HG02588 (cell line): ENCODE measurements around the gene TPCN1.

ENCODE experiments used
- ATAC-seq: cut with Tn5 transposase; IDR thresholded peaks from one replicate; pipeline ENCODE4 v1.9.1; 2021; ENCODE audit warnings: mild to moderate bottlenecking, moderate library complexity; ENCODE audit not compliant: unreplicated experiment

Gene TPCN1

DNA sequence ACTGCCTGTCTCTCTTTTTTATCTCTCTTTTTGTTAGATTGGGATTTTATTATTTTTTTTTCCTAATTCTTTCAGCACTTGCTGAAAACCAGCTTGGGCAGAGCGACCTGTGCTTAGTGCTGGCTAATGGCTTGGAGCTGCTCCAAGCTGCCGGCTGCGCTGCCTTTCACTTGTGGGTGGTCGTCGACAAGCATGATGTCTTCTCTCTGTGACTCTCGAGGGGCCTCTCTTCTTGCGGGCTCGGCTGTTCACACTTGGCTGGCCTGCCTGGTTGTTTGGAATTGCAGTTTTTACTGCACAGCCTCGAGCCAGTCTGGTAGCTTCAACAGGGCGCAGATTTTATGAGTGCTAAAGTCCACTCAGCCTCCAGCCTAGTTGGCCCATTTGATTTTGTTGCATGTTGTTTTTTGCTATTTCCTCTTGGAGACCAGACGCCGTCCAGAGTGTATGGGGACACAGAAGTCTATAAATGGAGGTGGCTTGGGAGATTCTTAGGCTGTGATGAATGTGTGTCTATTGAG is 18.6 kb downstream of the TPCN1 start:
- ATAC-seq = no peak

DNA sequence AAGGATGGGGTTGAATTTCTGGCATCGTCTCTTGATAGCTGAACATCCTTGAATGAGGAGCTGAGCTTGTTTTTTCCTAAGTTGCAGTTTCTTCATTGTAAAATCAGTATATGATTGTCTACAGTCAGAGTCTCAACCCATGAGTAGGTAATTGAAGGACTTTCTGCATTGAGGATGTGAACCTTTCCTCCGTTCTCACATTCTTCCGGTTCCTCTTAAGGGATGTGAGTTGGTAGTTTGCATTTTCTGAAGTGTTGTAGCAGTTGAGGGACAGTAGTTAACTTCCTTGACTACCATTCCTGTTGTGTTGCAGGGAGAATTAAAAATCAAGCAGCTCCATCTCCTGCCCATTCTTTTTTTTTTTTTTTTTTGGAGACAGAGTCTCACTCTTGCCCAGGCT is 19.1 kb downstream of the TPCN1 start:
- no peak for ATAC-seq

DNA sequence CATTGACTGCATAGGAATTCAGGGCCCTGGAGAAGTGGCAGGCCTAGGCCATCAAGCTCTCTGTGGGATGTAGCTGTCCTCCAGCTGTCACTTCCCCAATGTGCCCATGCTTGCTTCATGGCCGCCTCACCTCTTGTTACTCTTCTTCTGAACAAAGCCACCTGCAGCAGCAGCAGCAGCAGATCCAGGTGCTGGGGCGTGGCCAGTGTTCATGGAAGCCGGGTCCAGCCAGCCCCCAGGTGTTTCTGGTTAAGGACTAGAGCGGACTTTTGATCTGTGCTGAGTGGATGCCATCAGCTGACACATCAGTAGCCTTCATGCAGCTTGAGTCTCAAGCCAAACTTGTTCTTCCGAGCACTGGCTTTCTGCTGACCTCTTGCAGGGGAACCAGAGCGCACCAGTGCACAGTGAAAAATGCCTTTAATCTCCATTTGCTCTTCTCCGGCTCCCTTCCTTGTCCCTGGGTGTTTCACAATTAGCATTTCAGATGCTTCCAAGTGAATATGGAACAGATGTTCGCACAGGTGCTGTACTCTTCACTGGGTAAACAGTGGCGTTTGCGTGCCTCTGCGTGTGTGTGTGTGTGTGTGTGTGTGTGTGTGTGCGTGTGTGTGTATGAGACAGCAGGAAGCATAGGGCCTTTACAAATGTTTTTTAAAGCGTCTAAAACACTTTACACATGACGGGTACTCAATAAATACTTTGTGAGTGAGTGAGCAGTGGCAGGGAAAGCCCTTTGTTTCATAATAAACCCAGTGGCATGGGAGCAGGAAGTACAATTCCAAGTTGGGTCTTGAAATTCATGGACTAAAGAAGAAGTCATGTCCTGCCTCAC is 20.1 kb downstream of the TPCN1 start:
- no peak for ATAC-seq

DNA sequence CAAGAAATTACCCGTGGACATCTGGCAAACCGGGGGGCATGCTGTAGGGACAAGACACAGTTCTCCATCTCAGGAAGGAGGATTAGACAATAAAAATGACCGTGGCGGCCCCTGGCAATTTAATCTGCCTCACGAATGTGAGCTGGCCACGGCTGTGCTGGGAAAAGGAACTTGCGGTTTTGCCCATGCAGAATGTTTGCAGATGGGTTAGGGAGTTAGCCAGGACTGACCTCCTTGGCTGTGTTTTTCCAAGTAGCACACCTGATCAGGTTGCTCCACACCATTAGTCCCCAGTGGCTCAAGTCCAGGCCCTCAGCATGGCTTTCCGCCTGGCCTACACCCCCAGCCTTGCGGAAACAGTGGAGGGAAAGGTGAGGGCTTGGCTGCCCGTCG is 20.8 kb downstream of the TPCN1 start:
- no peak for ATAC-seq

DNA sequence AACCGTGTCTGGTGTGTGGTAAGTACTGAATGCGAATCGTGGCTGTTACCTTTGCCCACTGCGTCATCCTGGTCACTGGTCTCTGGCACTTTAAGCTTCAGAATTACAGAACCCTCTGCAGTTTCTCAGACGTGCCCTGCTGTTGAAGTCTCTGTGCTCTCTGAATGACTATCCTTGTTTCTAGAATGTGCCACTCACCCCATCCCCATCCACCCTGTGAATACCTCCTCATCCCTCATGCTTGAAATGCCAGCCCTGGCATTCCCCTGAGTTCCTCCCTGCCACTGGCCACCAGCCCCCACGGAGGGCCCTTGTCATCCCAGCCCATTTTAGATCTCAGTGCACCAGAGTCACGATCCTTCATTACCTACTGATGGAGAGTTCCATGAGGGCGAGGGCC is 21.3 kb downstream of the TPCN1 start:
- no peak for ATAC-seq

DNA sequence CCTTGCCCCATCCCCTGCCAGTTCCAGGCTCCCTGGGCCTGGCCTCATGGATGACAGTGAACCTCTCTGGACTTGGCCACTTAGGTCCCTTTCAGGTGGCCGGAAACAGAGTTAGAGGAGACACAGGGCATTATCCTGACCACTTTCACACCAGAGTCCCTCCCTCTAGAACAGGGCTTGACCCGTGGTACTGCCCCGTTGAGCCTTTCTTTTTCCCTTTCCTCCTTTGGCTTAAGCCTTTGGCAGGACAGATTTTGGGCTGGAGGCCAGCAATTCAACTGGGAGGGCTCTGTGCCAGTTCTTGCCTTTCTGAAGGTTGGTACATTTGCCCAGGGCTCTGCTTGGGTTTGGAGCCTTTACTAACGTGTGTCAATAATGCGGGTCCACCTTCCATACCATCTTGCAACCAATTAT is 22.8 kb downstream of the TPCN1 start:
- no peak for ATAC-seq

DNA sequence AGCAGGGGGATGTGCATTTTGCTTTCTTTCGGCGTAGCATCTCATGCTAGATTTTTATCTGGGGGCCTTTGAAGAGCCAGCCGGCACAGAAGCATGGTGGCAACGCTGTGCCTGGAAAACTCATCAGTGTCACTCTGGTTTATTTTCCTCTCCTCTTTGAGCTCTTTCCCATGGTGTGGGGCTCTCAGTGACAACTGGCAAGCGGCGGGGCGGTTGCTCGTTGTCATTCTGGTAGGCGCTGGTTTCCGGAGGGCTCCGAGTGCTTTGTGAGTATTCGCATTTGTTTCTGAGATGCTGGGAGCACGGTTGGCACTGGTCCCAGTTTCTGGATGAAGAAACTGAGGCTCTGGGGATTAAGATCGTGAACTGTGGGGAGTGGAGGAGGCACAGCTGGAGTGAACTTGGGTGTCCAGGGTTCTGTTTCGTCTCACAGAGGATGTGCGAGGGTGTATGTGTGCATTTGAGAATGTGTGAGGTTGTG is 23.3 kb downstream of the TPCN1 start:
- ATAC-seq = no peak

DNA sequence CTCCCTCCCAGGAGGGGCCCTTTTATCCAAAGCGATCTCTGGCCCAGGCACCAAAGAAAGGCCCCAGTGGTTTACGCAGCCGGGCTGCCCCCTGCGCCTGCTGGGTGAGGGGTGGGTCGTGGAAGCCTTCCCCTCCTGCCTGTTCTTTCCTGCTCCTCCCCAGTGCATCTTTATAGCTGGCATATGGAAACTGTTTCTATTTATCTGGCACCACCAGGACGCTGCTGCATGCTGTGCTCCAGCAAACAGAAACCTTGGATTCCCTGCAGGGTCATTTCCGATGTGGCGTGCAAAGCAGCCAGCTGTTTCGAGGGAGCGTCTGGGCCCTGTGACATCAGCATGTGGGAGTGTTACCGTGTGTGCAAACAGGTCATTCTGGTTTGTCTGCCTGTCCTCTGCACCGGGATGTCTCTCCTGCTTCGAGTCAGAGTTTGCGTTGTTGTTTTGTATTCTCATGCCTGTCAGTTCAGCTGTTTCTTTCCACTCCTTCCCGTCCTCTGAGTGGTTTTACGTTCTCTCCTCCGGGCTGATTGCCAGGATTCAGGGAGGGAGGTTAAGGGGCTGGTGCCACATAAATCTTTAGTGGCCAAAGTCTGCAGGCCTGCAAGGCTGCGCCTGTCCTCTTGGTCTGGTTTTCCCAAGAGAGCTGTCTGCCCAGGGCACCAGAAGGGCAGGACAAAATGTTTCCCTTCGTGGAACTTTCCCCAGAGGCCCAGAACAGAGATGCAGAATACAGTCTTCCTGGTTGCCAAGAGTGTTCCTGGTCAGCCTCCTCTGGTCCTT is 24.6 kb downstream of the TPCN1 start:
- no peak for ATAC-seq

DNA sequence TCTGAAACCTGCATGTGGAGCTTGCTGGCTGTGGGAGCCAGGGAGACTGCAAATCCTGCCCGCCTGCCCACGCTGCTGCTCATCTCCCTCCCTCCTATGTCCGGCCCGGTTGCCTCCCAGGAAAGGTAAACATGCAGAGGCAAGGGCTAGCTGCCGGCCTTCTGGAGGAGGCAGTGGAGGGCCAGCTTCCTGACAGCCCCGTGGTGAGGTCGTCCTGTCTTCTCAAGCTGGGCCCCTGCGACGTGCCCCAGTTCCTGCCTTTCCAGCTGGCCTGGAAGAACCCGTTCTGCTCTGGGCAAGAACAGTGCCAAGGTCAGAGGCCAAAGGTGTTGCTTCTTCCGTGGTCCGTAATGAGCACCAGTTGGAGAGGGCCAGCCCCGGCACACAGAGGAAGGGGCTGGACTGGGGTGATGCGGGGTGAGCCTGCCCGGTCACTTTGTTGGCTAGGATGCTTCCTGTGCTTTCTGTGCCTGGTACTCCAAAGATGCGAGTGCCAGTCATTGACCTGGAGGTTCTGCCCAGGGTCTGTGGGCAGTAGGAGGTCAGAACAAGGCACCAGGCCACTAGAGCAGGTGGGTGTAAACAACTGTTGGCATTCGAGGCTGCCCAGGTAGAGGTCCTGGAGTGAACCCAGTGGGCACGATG is 25.3 kb downstream of the TPCN1 start:
- ATAC-seq = no peak

DNA sequence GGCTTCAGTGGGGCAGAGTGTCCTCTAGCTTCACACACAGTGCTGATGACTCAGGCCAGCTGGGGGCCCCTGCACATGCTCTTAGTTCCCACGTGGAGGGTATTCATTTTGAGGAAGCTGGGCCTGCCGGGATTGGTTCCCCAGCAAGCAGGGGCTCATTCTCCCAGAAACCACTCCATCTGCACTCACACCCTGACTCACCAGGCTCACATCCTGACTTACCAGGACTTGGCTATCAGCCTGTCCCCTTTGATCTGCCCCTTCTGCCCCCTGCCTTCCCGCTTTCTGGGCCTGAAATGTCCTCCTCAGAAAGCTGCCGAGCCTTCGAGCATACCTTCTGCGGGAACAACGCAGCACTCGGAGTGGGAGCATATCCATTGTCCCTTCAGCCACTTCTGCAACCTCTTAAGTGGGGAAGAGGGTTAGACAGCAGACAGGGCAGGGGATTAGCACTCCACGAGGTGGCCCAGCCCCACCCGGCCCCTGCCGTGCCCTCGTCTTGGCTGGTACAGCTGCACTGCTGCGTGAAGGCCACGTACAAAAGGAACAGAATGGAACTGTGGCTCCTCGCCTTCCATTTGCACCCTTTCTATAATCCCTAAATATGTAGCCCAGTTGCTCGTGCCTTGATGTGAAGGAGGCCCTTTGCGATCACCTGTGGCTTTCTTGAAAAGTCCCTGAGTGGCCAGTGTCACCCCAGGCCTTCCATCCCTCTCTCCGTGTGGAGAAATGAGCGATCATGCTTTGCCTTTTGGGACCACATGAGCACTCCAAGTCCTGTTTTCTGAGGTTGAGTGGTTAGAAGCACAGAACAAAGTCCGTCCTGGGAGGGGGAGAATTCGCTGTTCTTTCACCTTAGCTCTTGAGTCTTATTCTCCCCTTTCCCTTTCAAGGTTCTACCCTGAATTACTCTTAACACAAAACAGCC is 26.1 kb downstream of the TPCN1 start:
- ATAC-seq = no peak

DNA sequence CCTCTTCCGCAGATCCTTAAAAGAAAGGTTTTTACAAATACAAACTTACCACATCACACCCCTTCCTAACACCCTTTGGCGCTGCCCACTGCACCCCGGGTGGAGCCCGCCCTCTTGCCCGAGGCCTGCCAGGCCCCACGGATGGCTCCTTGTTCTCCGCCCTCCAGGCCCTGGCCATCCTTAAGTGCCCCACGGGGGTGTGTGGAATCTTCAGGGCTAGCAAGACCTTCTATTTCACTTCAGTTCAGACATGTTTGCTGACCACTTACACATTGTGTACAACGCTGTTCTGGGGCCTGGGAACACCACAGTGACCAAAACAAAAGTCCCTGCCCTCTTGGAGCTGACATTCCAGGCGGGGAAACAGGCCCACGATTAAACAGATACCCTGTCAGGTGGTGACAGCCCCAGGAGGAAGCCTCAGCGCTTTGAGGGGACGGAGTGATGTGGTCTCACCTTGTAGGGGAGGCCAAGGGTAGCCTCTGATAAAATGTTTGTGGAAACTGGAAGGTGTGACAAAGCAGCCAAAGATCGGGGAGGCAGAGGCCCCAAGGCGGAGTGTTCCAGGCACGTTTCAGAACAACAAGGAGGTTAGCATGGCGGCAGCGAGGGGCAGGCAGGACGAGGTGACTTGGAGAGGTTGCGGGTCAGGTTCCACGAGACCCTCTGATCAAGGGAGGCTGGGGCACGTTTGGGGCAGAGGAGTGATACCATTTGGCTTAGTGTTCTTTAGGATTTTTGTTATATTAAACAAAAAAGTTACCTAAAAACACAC is 27.0 kb downstream of the TPCN1 start:
- no peak for ATAC-seq

DNA sequence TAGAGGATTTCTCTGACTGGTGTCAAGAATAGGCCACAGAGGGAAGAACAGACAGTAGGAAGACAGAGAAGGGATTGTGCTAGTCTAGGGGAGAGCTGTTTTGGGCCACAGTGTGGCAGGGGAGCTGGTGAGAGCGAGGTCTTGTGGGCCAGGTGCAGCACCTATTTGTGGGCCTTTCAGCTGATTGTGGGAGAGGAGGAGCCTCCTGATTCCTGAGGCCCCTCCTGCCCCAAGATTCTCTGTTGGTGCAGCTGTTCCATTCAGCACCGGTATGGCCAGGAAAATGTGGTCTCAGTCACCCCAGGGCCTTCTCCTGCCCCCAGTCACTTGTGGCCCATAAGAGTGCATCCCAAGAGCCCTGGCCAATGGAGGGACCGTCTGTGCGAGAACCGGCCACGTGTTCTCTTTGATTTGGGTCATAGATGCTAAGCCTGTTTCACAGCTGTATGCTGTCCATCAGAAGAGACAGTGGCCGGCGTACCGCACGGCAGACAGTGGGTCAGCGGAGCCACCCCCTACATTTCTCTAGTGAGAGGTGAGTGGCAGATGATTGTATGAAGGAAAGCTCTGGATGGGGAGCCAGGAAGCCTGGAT is 27.7 kb downstream of the TPCN1 start:
- ATAC-seq = no peak

DNA sequence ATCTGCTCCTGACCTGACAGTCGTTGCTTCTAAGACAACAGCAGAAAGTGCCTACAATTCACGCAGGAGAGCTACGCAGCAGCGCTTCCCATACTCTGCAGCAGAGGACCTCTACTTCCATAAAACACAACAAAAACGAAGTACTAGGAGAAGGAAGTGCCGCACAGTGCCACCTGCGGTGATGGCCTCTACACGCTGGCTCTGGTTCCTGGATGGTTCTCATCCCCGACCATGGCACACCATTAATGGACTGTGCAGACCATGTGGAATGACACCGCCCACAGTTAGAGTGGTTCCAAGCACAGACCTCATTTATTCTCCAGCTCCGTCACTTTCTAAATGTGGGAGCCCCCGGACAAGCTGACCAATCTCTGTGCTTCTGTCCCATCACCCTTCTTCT is 28.3 kb downstream of the TPCN1 start:
- no peak for ATAC-seq

DNA sequence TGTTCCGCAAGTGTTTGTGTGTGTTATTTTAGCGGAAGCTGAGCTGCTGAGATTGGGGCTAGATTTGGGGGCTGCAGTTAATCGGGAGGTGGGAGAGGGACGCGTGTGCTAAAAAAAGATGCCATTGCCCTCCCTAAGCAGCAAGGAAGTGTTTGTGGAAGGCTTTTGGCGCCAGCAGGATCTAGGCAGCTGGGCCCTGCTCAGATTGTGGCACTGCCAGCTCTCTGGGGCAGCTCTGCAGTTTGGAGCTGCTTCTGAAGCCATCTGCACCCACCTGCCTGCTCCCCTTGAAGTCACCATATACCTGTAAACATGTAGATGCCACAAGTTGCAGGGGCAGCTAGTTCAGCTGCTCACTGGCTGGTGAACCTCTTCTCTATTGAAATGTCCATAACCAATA is 28.8 kb downstream of the TPCN1 start:
- no peak for ATAC-seq

DNA sequence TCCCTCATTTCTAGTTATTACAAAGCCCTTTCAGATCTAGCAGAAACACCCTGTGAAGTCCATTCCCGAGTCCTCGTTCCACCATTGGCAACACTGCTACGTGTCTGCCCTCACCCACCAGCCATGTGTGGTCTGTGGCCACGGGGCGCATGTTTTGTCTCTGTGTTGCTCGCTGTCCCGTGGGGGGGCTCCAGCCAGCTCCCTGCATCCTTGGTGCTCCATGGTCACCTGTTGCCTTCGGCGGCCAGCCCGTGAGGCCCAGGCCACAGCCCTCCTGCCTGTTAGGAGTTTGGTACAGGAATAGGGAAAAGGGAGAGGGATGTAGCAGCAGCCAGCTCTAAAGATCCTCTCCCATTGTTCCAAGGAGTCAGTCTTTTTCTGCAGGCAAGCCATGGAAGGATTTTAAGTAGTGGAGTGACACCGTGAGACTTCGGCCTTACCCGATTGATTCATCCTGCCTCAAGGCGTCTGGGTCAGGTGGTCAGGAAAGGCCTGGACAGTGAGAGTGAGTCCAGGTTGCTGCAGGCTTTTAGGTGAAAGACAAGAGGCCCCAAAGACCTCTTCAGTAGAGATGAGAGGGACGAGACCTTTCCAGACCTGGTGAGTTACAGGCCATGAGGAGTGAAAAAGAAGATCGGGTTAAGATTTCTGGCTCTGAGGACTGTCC is 30.3 kb downstream of the TPCN1 start:
- ATAC-seq = no peak

DNA sequence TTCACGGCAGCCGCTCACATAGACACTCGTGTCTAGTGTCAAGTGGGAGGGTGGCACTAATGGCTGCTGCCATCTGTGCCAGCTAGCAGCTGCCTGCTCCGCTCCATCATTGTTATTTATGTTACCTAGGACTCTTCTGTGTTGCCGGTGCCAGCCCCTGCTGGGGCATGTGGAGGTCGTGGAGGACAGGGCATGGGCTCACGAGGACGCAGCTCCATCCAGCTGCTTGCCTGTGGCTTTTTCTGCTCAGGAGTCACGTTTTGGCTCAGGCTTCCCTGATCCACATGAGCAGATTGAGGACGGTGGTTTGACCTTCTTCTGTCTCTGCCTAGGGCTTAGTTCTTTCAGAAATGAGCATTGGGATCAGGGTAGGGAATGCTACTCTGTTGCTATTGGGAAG is 31.2 kb downstream of the TPCN1 start:
- ATAC-seq = no peak

DNA sequence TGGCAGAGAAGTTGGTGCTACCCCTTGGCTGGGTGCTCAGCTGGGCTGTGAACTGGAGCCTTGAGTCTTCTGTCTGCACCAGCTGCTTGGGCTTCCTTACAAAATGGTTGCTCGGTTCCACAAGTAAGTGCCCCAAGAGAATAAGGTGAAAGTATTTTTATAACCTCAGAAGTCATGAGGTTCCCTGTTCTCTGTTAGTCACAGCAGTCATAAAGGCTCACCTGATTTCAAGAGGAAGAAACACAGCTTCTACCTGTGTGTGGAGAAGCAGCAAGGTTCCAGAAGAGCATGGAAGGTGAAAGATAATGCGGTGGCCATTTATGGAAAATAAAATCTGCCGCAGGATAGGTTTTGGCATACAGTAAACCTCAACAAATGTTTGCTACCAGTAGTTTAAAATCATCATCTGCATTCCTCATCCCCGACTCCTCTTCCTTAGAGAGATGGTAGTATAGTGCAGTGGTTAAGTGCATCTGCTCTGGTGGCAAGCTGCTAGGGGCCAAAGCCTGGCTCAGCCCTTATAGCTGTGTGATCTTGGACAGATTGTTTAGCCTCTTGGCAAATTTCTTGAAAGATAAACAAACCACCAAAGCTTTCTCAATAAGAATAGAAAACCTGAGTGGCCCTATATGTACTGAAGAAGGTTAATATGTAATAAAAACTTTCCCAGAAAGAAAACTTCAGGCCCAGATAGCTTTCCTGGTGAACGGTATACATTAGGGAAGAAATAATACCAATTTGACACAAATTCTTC is 32.4 kb downstream of the TPCN1 start:
- no peak for ATAC-seq

DNA sequence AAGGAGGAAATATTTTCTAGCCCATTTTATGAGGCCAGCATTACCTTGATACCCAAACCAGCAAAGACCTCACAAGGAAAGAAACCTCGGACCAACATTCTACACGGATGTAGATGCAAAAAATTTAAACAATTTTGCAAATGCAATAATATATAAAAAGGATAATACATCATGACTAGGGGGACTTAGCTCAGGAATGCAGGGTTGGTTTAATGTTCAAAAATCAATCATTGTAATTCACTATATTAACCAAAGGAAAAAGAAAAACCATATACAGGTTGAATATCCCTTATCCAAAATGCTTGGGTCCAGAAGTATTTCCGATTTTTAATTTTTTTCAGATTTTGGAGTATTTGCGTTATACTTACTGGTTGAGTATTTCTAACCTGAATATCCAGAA is 33.0 kb downstream of the TPCN1 start:
- ATAC-seq = no peak
